Panc1 (cell line): ENCODE results near the gene SLC1A2. TPM values are rescaled to one million over a fixed set of nuclear protein-coding genes. Genes with fewer than 3 reads are reported as not detected.

ENCODE experiments used
- ATAC-seq: fragments of 200-7000 bp; cut with Tn5 transposase; 2 replicates; pipeline ENCODE4 v1.9.1; 2020; ENCODE audit warnings: mild to moderate bottlenecking, moderate library complexity
- BruUV-seq: library from RNA; stranded (reverse); fragments of 400-500 nt; replicated peaks from 2 replicates; lab custom pipeline; 2021; lab: Mats Ljungman, UMichigan
- CTCF ChIA-PET: fragments of 300-600 bp; sonication (Branson Sonifier 250); formaldehyde crosslinking; loops from one replicate; lab custom pipeline; 2022; ENCODE audit warnings: antibody characterized with exemption; lab: Charles Lee
- POLR2A ChIA-PET: fragments of 300-600 bp; sonication (Branson Sonifier 250); formaldehyde crosslinking; loops from one replicate; lab custom pipeline; 2022; ENCODE audit warnings: antibody characterized with exemption; lab: Charles Lee
- DNase-seq: peaks from one replicate; pipeline ENCODE4 v3.0.0-alpha.2; 2010; ENCODE audit warnings: low read depth, low spot score
- H3K27ac ChIP-seq: 2 replicates; pipeline ENCODE4 v1.5.1; 2011; ENCODE audit warnings: mild to moderate bottlenecking, low read length, inconsistent platforms
- H3K27me3 ChIP-seq: fragments of 200-500 bp; sonication (Bioruptor generic); 2 replicates; pipeline ENCODE4 v1.6.0; 2014; ENCODE audit warnings: low read length, inconsistent platforms; ENCODE audit not compliant: control insufficient read depth, insufficient read depth
- H3K36me3 ChIP-seq: fragments of 200-500 bp; sonication (Bioruptor generic); 2 replicates; pipeline ENCODE4 v1.5.1; 2014; ENCODE audit warnings: inconsistent platforms, mild to moderate bottlenecking, low read length, moderate library complexity; ENCODE audit not compliant: control insufficient read depth, insufficient read depth
- H3K4me1 ChIP-seq: 2 replicates; pipeline ENCODE4 v1.5.1; 2011; ENCODE audit warnings: inconsistent platforms, mild to moderate bottlenecking, low read length, moderate library complexity; ENCODE audit not compliant: control insufficient read depth, insufficient read depth
- H3K4me3 ChIP-seq, 2 experiments: 2 replicates each; pipeline ENCODE4 v1.5.1; 2011 to 2012; ENCODE audit warnings: low read depth in 2 of 2, low read length in 2 of 2, mild to moderate bottlenecking in 2 of 2, inconsistent platforms in 1 of 2, moderate library complexity in 1 of 2
- H3K9me3 ChIP-seq: fragments of 200-500 bp; sonication (Bioruptor generic); 2 replicates; pipeline ENCODE4 v1.5.1; 2014; ENCODE audit warnings: low read depth, mild to moderate bottlenecking, inconsistent platforms, low read length, moderate library complexity; ENCODE audit not compliant: control insufficient read depth, insufficient read depth
- POLR2AphosphoS5 ChIP-seq: IDR thresholded peaks from 2 replicates; pipeline ENCODE4 v1.6.1; 2012; ENCODE audit warnings: mild to moderate bottlenecking, low read depth, low read length, moderate library complexity
- SIN3A ChIP-seq: IDR thresholded peaks from 2 replicates; pipeline ENCODE4 v1.6.1; 2012; ENCODE audit warnings: low read depth, mild to moderate bottlenecking, low read length, moderate library complexity, borderline replicate concordance; ENCODE audit not compliant: insufficient read depth
- TCF7L2 ChIP-seq: IDR thresholded peaks from 2 replicates; pipeline ENCODE4 v1.6.1; 2011; ENCODE audit warnings: mild to moderate bottlenecking, low read depth, low read length, inconsistent platforms
- in situ Hi-C: cut with HindIII; loops from 2 replicates; pipeline ENCODE4 v1.10.0; 2016; ENCODE audit warnings: low sequenced_read_pairs, low pct_unique_long_range_greater_than_20kb
- intact Hi-C: fragments of 100-400 bp; cut with micrococcal nuclease; formaldehyde crosslinking; loops from one replicate; pipeline ENCODE4 v1.10.0; 2022; ENCODE audit not compliant: unreplicated experiment
- total RNA-seq: library from RNA; stranded (reverse); gene quantifications from one replicate; pipeline ENCODE4 v1.2.1, GENCODE V29; 2021; ENCODE audit not compliant: unreplicated experiment
- TF ChIP-seq, protein P1 (sequence below), 2 experiments: IDR thresholded peaks; 2 replicates each; pipeline ENCODE4 v1.6.1; 2011 to 2012; ENCODE audit warnings: low read depth in 2 of 2, control low read depth in 1 of 2, low read length in 1 of 2, mild to moderate bottlenecking in 1 of 2, moderate library complexity in 1 of 2; ENCODE audit not compliant: insufficient read depth in 1 of 2
- TF ChIP-seq, protein P2 (sequence below): fragments of 450-650 bp; IDR thresholded peaks from 2 replicates; pipeline ENCODE4 v1.5.1; 2017; ENCODE audit warnings: mild to moderate bottlenecking

The SLC1A2 gene
- total RNA-seq, 1 experiment from 2014 or later: 0.21 TPM

DNA sequence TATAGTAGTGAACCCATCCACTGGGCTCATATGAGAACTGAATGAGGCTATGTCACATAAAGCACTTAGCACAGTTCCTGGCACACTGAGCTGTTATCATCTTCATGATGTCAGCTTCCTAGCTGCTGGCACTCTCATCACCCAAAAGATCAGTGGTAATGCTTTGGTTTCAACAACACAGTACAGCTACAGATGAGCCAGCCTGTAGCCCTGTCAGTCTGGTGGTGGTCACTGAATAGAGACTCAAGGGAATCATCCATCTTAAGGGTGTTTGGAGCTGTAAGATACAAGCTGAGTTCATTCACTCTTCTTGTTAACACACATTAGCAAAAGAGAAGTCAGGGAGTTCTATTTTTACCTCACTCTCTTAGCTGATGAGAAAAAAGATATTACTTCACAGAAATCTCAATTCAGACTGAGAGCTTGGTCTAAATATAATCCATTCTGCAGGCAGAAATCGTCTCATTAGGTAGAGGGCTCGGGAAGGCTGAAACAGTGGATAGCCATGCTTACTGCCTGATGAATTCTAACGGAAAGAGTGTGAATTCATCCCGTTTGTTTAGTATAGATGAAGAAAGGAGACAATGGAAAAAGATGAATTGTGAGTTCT, 6.3 kb upstream of the SLC1A2 start:
- ChIA-PET POLR2A (no interaction called here), CTCF (no interaction called here)
- H3K9me3 ChIP-seq: no peaks in the 10 kb centered on the region
- intact Hi-C loops (no loop called here), in situ Hi-C loops (no loop called here)
- DNase-seq: no peak
- H3K27ac ChIP-seq: no peak overlapping the region
- H3K36me3 ChIP-seq: no peaks in the 10 kb centered on the region
- BruUV-seq: no TSS peak
- no peak for TF ChIP-seq SIN3A
- TF ChIP-seq POLR2AphosphoS5: no peak
- TF ChIP-seq, protein P1, sequence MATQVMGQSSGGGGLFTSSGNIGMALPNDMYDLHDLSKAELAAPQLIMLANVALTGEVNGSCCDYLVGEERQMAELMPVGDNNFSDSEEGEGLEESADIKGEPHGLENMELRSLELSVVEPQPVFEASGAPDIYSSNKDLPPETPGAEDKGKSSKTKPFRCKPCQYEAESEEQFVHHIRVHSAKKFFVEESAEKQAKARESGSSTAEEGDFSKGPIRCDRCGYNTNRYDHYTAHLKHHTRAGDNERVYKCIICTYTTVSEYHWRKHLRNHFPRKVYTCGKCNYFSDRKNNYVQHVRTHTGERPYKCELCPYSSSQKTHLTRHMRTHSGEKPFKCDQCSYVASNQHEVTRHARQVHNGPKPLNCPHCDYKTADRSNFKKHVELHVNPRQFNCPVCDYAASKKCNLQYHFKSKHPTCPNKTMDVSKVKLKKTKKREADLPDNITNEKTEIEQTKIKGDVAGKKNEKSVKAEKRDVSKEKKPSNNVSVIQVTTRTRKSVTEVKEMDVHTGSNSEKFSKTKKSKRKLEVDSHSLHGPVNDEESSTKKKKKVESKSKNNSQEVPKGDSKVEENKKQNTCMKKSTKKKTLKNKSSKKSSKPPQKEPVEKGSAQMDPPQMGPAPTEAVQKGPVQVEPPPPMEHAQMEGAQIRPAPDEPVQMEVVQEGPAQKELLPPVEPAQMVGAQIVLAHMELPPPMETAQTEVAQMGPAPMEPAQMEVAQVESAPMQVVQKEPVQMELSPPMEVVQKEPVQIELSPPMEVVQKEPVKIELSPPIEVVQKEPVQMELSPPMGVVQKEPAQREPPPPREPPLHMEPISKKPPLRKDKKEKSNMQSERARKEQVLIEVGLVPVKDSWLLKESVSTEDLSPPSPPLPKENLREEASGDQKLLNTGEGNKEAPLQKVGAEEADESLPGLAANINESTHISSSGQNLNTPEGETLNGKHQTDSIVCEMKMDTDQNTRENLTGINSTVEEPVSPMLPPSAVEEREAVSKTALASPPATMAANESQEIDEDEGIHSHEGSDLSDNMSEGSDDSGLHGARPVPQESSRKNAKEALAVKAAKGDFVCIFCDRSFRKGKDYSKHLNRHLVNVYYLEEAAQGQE (IDR thresholded peaks at IDR 0.05; ENCODE audit: insufficient read depth in 1 of 2, low read depth in 2 of 2, low read length in 1 of 2): no peak
- TF ChIP-seq TCF7L2: no peak
- TF ChIP-seq, protein P2, sequence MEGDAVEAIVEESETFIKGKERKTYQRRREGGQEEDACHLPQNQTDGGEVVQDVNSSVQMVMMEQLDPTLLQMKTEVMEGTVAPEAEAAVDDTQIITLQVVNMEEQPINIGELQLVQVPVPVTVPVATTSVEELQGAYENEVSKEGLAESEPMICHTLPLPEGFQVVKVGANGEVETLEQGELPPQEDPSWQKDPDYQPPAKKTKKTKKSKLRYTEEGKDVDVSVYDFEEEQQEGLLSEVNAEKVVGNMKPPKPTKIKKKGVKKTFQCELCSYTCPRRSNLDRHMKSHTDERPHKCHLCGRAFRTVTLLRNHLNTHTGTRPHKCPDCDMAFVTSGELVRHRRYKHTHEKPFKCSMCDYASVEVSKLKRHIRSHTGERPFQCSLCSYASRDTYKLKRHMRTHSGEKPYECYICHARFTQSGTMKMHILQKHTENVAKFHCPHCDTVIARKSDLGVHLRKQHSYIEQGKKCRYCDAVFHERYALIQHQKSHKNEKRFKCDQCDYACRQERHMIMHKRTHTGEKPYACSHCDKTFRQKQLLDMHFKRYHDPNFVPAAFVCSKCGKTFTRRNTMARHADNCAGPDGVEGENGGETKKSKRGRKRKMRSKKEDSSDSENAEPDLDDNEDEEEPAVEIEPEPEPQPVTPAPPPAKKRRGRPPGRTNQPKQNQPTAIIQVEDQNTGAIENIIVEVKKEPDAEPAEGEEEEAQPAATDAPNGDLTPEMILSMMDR: no peak
- H3K4me3 ChIP-seq: no peak overlapping the region
- no peaks in the 10 kb centered on the region; the same call in 1 of the 2 replicates for H3K4me1 ChIP-seq
- ATAC-seq: no peak
- peaks cover 68% of the 10 kb centered on the region for H3K27me3 ChIP-seq

DNA sequence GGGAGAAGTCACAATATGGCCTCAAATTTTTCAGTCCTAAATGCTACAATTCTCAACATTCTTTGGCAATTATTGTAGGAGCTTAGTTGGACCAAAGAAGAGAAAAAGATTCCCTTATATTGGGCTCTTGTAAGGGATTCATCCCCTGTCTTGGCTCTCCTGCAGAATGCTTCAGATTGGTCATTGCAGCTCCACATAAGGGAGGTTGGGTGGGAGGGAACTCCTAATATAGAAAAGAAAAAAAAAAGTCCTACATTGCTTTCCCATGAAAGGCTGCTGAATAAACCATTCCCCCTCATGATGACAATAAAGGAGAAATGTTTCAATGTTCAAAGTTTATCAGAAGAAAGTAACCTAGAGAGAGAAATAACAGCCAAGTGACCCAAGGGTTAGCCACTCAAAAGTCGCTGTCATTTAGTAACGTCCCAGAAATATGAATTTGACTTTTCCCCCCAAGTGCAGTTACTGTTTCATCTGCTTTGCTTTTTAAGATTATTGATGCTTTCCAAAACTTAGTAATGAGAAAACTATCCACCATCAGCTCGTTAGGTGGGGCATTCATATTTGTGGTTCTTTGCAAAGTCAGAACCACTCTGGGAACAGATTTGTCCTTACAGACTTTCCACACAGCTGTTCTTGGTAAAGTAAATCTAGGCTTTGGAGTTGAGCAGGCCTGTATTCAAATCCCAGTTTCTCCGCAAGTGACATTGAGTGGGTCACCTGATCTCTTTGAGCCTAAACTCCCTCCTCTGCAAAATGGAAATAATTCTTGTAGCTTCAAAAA, 5.0 kb upstream of the SLC1A2 start:
- no peak for ATAC-seq
- TF ChIP-seq TCF7L2 (no peak), SIN3A (no peak), POLR2AphosphoS5 (no peak)
- TF ChIP-seq, protein P2: no peak
- TF ChIP-seq, protein P1 (IDR thresholded peaks at IDR 0.05; ENCODE audit: insufficient read depth in 1 of 2, low read depth in 2 of 2, low read length in 1 of 2): no peak
- in situ Hi-C loops: no loop called here
- Histone ChIP-seq H3K9me3 (no peaks in the 10 kb centered on the region), H3K27me3 (peaks cover 76% of the 10 kb centered on the region), H3K36me3 (no peaks in the 10 kb centered on the region), H3K4me3 (no peak overlapping the region), H3K4me1 (peaks cover 6% of the 10 kb centered on the region; the same call in 1 of the 2 replicates), H3K27ac (no peak overlapping the region)
- POLR2A ChIA-PET: no interaction called here
- DNase-seq: no peak
- CTCF ChIA-PET: no interaction called here
- BruUV-seq: no TSS peak
- intact Hi-C loops: no loop called here
